Activated gamma-delta T cell (primary cell): ENCODE data around the gene SGCD.

Experiments used
- DNase-seq: peaks from one replicate; lab custom pipeline; 2025; lab: John Stamatoyannopoulos, UW
- total RNA-seq, 2 donors: gene quantifications; one replicate each; lab custom pipeline; 2026; lab: John Stamatoyannopoulos, UW

SGCD gene
- 1.1 to 5.3 reads per million in 2 donors for total RNA-seq

DNA sequence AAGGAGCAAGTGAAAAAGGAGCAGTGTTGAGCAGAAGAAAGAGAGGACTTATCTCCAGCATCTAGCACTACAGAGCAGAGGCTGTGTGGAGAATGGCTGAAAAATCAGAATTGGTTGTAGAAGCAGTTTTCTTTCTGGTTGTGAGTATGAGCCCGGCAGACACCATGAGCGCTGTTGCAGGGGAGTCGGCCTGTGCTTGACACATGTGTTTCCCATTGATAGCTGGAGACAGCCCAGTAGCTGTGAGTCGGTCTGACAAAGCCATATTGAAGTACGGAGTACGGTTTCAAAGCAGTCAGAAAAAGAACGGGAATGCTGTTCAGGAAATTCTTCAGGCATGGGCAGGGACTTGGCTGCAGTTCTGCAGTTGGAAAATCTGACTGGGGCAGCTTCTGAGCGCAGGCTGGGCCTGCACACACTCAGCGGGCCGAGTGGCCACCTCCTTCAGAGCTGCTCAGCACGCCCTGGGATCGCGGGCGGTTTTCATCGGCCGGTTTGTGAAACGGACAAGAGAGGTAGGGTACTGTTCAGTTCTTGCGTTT lies at the start of gene SGCD:
SGCD (plus strand) TSS at position 447 of the 542 bp plus-strand sequence.
- DNase-seq: no peak

GRCh38 chr5:156277290-156277689 lies 49.7 kb upstream of the SGCD start:
- no peak for DNase-seq

- DNase-seq: no peak
Measured at GRCh38 chr5:156295431-156295830, 31.5 kb upstream of the SGCD start.

DNA sequence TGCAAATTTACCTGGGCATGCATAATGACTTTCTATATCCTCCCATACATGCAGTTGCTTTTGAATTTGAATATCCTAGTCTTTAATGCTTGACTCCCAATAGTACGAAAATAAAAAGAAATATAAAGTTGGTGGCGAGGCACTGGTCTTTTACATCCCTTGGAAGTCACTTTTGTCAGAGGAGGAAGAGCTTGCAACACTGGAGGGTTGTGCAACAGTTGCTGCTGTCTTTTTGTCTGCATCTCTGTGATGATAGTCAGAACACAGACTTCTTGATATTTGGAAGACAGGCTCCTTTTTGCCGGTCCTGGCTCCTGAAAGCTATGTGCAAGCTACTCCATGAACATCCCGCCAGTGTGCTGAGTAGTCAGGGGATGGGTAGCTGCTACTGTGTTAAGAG lies 16.8 kb upstream of the SGCD start:
- DNase-seq: no peak

- DNase-seq: no peak
Measured at GRCh38 chr5:156312897-156313694, 13.9 kb upstream of the SGCD start.

DNA sequence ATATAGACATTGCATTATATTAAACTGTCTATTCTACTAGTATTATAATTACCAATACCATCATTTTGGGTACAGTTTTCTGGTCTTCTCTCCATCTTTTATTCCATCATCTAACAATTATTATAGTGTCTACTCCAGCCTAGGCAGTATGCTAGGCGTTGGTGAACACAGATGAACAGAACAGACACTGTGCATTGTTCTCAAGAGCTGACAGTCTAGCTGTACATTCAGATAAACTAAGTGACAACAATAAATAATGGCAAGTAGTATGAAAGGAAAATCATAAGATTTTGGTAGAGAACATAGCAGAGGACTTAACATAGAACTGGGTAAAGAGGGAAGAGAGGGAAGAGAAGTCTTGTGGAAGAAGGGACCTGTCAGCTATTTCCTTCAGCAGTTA lies 12.5 kb upstream of the SGCD start:
- no peak for DNase-seq

- no peak for DNase-seq
Measured at GRCh38 chr5:156322666-156323065, 4.3 kb upstream of the SGCD start.

DNA sequence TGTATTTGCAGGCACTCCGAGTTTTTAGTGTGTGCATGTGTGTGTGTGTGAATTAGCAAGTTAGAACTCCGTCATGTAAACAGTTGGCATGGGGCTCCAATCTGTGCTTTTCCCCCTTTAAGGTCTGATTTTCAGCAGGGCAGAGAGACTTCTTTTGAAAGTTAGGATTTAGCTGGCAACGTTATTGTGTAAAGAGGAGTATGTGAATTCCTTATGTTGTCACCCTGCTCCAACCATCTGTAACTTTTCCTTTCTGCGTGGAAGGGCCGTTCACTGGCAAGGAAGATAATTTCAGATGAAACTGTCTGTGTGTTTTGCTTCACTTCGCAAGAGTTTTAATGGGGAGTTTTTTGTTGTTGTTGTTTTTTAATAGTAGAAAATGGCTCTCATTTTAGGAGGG lies 332 bp downstream of the SGCD start:
- DNase-seq: no peak

DNA sequence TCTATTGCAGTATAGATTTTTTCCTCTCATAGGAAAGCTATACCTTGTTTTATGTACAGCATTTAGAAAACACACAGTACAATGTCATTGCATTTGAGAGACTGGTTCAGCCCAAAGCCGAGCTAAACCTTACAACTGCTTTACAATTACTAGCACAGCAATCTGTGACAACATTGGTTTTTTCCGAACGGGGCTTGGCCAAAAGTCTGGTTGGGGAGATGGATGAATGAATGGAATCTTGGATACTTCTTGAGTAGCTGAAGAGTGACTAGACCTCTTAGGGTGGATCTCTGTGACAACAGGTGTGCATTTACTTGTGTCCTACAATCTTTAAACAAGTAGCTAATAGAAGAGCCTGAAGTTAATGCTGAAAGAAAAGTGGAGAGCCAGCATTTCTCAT lies 1.2 kb downstream of the SGCD start:
- DNase-seq: no peak

DNA sequence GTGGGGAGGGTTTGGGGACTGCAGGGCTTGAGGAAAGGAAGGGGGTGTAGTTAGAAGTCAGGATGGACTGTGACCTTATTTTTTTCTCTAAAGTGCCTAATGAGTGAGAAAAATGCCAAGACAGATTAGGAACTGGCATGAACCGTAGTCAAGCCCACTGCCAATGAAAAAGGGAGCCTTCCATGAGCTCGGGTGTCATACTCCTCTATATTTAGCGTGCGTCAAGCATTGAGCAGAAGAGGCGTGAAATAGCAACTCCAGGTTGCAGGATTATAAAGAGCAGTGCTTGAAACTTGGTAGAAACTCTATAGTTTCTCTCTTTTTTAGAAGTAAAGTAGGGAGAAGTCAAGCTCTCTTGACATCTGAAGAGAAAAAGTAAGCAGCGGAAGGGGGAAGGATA lies 1.8 kb downstream of the SGCD start:
- no peak for DNase-seq

DNA sequence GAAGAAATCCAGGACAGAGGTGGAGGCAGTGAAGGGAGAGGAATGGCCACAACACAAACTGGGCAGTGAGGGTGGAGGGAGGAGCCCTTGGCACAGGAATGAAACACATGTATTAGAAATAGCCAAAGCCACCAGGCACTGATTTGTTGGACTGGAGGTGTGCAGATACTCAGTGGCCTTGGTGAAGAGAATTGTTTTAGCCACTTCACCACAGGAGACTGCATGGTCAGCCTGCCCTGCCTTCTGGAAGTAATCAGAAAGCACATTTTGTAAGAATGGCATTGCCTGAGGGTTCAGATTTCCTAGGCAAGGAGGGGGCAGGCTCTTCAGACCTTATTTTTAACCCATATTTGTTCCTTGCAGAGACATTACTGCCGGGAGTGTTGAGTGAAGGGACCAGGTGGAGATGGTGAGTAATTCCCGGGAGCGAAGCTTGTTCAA lies 2.2 kb downstream of the SGCD start:
- DNase-seq: no peak

DNA sequence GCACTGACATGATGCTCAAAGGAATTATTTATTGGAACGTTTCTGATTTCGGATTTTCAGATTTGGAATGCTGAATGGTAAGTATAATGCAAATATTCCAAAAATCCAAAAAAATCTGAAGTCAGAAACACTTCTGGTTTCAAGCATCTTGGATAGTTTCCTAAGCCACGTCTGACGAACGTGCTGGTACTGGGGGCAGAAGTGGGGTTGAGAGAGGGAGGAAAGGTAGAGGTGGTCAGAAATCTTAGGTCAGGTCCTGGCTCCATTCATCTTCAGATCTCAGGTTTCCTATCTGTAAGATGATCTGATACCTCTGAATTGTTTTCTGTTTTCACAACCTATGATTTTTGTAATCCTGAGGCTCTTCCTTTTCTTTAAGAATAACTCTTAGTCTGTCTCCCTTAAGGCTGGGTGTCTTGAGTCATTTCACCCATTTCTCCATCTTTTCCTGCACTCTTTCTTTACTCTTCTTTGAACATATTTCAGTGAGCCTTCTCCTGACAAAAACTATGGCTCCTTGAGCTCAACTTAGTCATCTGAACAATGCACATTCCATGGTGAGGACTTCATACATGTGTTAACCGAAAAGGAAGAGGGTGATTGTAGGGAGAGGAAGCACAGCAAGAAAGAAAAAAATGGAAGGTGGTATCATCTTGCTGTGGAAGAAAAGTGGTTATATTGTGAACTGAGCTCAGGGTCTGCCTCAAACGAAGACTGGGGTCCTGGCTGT lies 3.3 kb downstream of the SGCD start:
- no peak for DNase-seq

DNA sequence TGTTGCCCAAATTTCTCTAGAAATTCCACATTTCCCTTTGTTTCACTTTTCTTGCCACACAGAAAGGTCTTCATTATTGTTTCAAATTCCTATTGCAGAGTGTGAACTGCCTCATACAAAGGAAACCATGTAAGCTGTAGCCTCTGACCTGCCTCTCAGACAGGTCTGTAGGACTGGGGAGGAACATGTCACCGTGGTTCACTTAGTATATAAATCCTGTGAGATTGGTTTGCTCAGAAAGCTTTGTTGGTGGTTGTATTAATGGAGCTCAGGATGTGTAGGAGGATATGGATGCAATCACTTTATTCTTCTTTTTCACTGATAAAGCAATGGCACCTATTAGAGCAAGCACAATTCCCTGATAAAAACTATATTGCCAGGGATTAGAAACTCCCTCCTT lies 4.2 kb downstream of the SGCD start:
- no peak for DNase-seq

GRCh38 chr5:156331845-156332244 lies 4.9 kb downstream of the SGCD start:
- no peak for DNase-seq

DNA sequence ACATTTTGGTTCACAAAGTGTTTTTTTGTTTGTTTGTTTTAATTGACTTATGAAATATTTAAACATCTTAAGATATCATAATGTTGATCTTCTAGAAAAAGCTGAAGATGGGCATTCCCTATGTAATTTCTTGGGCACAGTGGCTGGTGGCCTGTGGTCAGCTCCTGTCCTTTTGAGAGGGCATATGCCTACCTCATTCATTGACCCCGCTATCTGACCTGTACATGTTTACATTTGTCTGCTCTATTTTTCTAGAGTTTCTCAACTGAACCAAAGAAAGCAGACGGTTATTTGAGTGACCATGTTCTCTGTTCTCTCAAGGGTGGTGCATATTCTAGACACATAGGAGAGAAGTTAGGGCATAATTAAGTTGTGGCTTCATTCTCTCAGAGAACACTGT lies 5.3 kb downstream of the SGCD start:
- DNase-seq: no peak

DNA sequence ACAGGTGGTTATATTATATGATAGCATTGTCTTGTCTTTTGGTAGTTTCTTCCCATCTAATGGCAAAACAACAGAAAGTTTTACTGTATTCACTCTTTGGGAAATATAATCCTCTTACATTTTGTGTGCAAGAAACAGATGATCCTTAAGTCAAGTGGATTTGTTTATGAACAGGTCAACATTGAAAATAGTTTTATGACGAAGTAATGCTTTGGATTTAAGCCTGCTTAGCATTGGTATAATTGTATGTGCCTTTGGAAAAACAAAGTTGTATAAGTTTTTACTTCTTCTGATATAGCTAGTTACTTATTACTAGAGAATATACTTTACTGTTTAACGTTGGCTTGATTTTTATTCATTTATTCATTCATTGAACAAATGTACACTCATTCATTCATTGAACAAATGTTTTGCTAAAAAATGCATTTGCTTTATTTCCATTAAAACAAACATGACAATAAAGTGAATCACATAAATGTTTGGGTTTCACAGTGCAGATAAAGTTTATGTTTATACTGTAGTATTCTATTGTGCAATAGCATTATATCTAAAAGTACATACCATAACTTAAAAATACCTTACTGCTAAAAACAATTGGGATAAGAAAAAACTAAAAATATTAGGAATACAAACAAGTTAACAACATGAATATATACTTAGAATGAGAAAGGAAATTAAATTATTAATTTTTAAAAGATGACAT lies 12.3 kb downstream of the SGCD start:
- DNase-seq: no peak

- no peak for DNase-seq
Measured at GRCh38 chr5:156340893-156341292, 13.9 kb downstream of the SGCD start.

DNA sequence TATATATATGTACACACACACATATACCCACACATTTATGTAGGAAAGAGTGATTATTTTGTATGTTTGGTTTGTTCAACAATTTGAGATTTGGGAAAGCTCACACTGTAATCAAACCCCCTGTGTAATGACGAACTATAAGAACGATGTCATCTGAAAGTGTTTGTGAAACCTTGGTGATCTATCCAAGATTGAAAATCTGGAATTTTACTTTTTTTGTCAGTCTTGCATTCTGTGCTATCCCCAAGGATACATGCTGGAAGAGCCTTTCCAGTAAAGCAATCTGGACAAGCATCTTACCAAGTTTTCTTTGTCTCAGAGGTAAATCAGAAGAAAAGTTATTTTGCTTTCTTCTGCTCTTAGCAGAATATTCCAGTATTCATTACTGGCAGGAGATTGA lies 23.3 kb downstream of the SGCD start:
- DNase-seq: no peak

- DNase-seq: no peak
Measured at GRCh38 chr5:156351423-156351822, 24.5 kb downstream of the SGCD start.

DNA sequence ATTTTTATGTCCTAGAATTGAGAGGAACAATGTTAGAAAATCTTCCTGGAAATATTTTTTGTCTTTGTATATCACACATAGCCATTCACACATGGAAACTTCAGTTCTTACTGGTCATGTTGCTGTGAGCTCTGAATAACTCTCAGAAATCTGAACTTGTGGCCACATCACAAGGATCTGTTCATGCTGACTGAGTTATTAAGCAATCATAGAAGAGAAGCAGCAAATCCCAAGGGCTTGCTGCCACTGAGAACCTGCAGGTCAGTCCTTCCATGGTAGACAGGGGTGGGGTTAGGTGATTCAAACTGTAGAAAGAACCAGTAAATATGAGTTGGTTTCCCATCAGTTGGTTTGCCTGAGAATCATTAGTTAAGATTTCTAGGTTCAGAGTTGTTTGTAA lies 27.6 kb downstream of the SGCD start:
- DNase-seq: no peak

DNA sequence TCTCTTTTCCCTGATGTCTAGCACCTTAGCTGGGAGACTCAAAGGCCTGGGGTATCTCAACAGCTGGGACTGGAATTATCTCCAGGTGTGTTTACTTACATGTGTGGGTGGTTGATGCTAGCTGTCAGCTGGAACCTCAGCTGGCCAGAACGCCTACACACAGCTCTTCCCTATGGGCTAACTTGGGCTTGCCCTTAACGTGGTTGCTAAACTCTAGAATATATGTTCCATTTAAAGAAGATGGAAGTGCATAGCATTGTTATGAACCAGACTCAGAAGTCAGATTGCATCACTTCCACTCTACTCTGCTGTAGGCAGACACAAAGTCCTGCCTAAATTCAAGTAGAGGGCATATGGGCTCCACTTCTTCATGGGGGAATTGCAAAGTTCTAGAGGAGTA lies 29.3 kb downstream of the SGCD start:
- no peak for DNase-seq

DNA sequence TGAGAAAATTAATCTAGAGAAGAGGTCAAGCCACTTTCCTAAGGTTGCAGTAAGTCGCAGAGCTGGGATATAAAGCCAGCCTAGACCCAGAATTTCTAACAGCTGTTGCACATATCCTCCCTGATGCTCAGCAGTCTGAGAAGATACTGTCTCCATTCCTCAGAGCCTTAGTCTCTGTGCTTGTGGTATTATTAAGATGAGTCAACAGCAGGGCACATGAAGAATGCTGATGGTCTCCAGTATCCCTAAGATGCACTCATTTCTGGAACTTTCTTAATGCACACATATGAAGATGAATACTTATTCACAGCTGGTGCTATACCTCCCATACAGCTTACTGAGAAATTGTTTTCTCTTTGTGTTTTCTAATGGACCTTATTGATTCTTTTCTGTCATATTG lies 32.5 kb downstream of the SGCD start:
- no peak for DNase-seq
